OCI-LY7 (cell line): ENCODE results near the gene PLOD1.

Experiments
- EZH2phosphoT487 ChIP-seq: fragments of 200-600 bp; sonication (generic); IDR thresholded peaks from 2 replicates; pipeline ENCODE4 v1.6.1; 2018; ENCODE audit warnings: low read depth, borderline replicate concordance, mild to moderate bottlenecking, mixed run types, antibody characterized with exemption, low read length, moderate library complexity, mixed read lengths
- TF ChIP-seq, protein P1 (sequence below): fragments of 200-600 bp; sonication (generic); conservative IDR thresholded peaks from 2 replicates; pipeline ENCODE4 v1.5.1; 2014; ENCODE audit warnings: mild to moderate bottlenecking, antibody characterized with exemption, low read length, moderate library complexity, mixed read lengths

DNA sequence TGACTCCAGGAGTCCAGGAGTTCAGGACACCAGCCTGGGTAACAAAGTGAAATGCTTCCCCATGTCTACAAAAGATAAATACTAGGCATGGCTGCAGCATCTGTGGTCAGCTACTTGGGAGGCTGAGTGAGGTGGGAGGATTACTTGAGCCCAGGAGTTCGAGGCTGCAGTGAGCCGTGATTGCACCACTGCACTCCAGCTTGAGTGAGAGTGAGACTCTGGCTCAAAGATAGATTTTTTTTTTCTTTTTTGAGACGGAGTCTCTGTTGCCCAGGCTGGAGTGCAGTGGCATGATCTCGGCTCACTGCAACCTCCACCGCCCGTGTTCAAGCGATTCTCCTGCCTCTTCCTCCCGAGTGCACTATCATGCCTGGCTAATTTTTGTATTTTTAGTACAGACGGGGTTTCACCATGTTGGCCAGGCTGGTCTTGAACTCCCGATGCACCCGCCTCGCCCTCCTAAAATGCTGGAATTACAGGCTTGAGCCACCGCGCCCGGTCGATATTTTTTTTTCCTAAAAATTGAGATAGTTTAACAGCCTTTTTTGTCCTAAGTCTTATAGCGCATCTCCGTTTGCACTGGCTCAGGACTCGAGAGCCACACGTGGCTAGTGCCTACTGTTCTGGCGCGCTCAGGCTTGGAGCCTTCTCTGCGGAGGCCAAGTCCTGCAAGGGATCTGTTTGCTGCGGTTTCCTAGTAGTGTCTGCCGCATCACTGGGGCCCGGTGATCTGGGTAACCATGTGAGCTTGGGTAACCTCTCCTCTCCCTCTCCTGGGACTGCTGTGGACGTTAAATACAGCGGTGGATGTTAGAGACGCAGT is 44.7 kb downstream of the PLOD1 start:
- TF ChIP-seq, protein P1, sequence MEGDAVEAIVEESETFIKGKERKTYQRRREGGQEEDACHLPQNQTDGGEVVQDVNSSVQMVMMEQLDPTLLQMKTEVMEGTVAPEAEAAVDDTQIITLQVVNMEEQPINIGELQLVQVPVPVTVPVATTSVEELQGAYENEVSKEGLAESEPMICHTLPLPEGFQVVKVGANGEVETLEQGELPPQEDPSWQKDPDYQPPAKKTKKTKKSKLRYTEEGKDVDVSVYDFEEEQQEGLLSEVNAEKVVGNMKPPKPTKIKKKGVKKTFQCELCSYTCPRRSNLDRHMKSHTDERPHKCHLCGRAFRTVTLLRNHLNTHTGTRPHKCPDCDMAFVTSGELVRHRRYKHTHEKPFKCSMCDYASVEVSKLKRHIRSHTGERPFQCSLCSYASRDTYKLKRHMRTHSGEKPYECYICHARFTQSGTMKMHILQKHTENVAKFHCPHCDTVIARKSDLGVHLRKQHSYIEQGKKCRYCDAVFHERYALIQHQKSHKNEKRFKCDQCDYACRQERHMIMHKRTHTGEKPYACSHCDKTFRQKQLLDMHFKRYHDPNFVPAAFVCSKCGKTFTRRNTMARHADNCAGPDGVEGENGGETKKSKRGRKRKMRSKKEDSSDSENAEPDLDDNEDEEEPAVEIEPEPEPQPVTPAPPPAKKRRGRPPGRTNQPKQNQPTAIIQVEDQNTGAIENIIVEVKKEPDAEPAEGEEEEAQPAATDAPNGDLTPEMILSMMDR = no peak
- TF ChIP-seq EZH2phosphoT487 = no peak
